SK-N-SH treated with all-trans-retinoic acid at 6 μM for 48 hours (cell line): ENCODE data around the gene RGS10.
"Not testable (repeated sequence)": the region's sequence is repeated elsewhere in the genome, so short reads cannot be mapped to it uniquely, and the experiment has no call there.

Experiments used
- ATAC-seq: fragments of 200-7000 bp; cut with Tn5 transposase; 3 replicates; pipeline ENCODE4 v1.9.1; 2020; ENCODE audit warnings: mild to moderate bottlenecking, moderate library complexity
- BACH2 ChIP-seq: fragments of 250-450 bp; sonication (Bioruptor Pico); IDR thresholded peaks from 2 replicates; pipeline ENCODE4 v1.9.0; 2021; ENCODE audit warnings: mild to moderate bottlenecking, borderline replicate concordance
- CSDC2 ChIP-seq: fragments of 250-450 bp; sonication (Bioruptor Pico); IDR thresholded peaks from 2 replicates; pipeline ENCODE4 v1.5.0; 2020; ENCODE audit warnings: mild to moderate bottlenecking, moderate library complexity
- CSRNP3 ChIP-seq: fragments of 250-450 bp; sonication (Bioruptor Pico); IDR thresholded peaks from 2 replicates; pipeline ENCODE4 v1.5.1; 2021; ENCODE audit warnings: mild to moderate bottlenecking, moderate library complexity
- GLIS3 ChIP-seq: fragments of 250-450 bp; sonication (Bioruptor Pico); IDR thresholded peaks from 2 replicates; pipeline ENCODE4 v1.5.0; 2020; ENCODE audit warnings: mild to moderate bottlenecking, moderate library complexity
- ISL1 ChIP-seq: fragments of 250-450 bp; sonication (Bioruptor Pico); IDR thresholded peaks from 2 replicates; pipeline ENCODE4 v2.1.2; 2022; ENCODE audit warnings: mild to moderate bottlenecking, moderate library complexity
- OSR1 ChIP-seq: fragments of 250-450 bp; sonication (Bioruptor Pico); IDR thresholded peaks from 2 replicates; pipeline ENCODE4 v1.8.0; 2022; ENCODE audit warnings: moderate library complexity, mild to moderate bottlenecking, inconsistent platforms
- POU6F1 ChIP-seq: fragments of 250-450 bp; sonication (Bioruptor Pico); IDR thresholded peaks from 2 replicates; pipeline ENCODE4 v1.8.0; 2021; ENCODE audit warnings: low read depth, mild to moderate bottlenecking, moderate library complexity, borderline replicate concordance
- PPARA ChIP-seq: fragments of 250-450 bp; sonication (Bioruptor Pico); IDR thresholded peaks from 2 replicates; pipeline ENCODE4 v1.5.0; 2020; ENCODE audit warnings: mild to moderate bottlenecking, borderline replicate concordance
- RARB ChIP-seq: fragments of 250-450 bp; sonication (Bioruptor Pico); IDR thresholded peaks from 2 replicates; pipeline ENCODE4 v1.8.0; 2021; ENCODE audit warnings: mild to moderate bottlenecking, moderate library complexity
- SNAI2 ChIP-seq: fragments of 250-450 bp; sonication (Bioruptor Pico); IDR thresholded peaks from 2 replicates; pipeline ENCODE4 v1.5.0; 2020; ENCODE audit warnings: mild to moderate bottlenecking, moderate library complexity
- TCF4 ChIP-seq: fragments of 250-450 bp; sonication (Bioruptor Pico); IDR thresholded peaks from 2 replicates; pipeline ENCODE4 v1.8.0; 2021; ENCODE audit warnings: mild to moderate bottlenecking, moderate library complexity, borderline replicate concordance
- TOX ChIP-seq: fragments of 250-450 bp; sonication (Bioruptor Pico); IDR thresholded peaks from 2 replicates; pipeline ENCODE4 v1.8.0; 2021; ENCODE audit warnings: mild to moderate bottlenecking, moderate library complexity, borderline replicate concordance
- TSHZ2 ChIP-seq: fragments of 250-450 bp; sonication (Bioruptor Pico); IDR thresholded peaks from 2 replicates; pipeline ENCODE4 v1.5.0; 2020; ENCODE audit warnings: mild to moderate bottlenecking, moderate library complexity
- ZC3H10 ChIP-seq: fragments of 250-450 bp; sonication (Bioruptor Pico); IDR thresholded peaks from 2 replicates; pipeline ENCODE4 v1.5.1; 2021; ENCODE audit warnings: mild to moderate bottlenecking, moderate library complexity
- ZFP3 ChIP-seq: fragments of 250-450 bp; sonication (Bioruptor Pico); IDR thresholded peaks from 2 replicates; pipeline ENCODE4 v1.5.0; 2020; ENCODE audit warnings: mild to moderate bottlenecking, moderate library complexity
- ZNF565 ChIP-seq: fragments of 450-650 bp; formaldehyde crosslinking; conservative IDR thresholded peaks from 2 replicates; pipeline ENCODE4 v1.5.0; 2020; ENCODE audit warnings: low read depth, mild to moderate bottlenecking, moderate library complexity
- ZNF70 ChIP-seq: fragments of 450-650 bp; formaldehyde crosslinking; IDR thresholded peaks from 2 replicates; pipeline ENCODE4 v1.5.0; 2020; ENCODE audit warnings: mild to moderate bottlenecking, moderate library complexity
- ZNF8 ChIP-seq: fragments of 450-650 bp; formaldehyde crosslinking; IDR thresholded peaks from 2 replicates; pipeline ENCODE4 v1.5.0; 2020; ENCODE audit warnings: mild to moderate bottlenecking, moderate library complexity

The RGS10 gene

GRCh38 chr10:119575991-119576390, 33.5 kb upstream of the RGS10 start:
- TF ChIP-seq PPARA (no peak), ZNF70 (no peak), SNAI2 (CRISPR knock-in tag) (no peak), TOX (no peak), BACH2 (CRISPR knock-in tag) (no peak), ZC3H10 (CRISPR knock-in tag) (no peak), TCF4 (CRISPR knock-in tag) (no peak), GLIS3 (CRISPR knock-in tag) (no peak), CSDC2 (CRISPR knock-in tag) (no peak), CSRNP3 (CRISPR knock-in tag) (no peak), ZNF565 (CRISPR knock-in tag) (no peak), RARB (CRISPR knock-in tag) (no peak)
- ATAC-seq, result no peak

- TF ChIP-seq RARB (CRISPR knock-in tag), result no peak
- ATAC-seq, result no peak
These were observed 33.0 kb upstream of the RGS10 start for GRCh38 chr10:119575506-119575905.

- TF ChIP-seq ISL1 (no peak), PPARA (no peak), TOX (no peak), RARB (CRISPR knock-in tag) (no peak), SNAI2 (CRISPR knock-in tag) (no peak), POU6F1 (CRISPR knock-in tag) (no peak), GLIS3 (CRISPR knock-in tag) (no peak), ZNF70 (no peak), ZNF565 (CRISPR knock-in tag) (no peak), ZNF8 (CRISPR knock-in tag) (no peak), CSDC2 (CRISPR knock-in tag) (no peak), BACH2 (CRISPR knock-in tag) (no peak), CSRNP3 (CRISPR knock-in tag) (no peak), TSHZ2 (CRISPR knock-in tag) (no peak), OSR1 (CRISPR knock-in tag) (no peak)
- no peak for ATAC-seq
These were observed 25.5 kb upstream of the RGS10 start for GRCh38 chr10:119567978-119568377.

- ATAC-seq, result no peak
These were observed 19.6 kb upstream of the RGS10 start for GRCh38 chr10:119562097-119562496.

GRCh38 chr10:119559511-119559910, 17.0 kb upstream of the RGS10 start:
- ATAC-seq, result not testable (repeated sequence)

More at GRCh38 chr10:119562097-119562496, 19.6 kb upstream of the RGS10 start:
- no peak for TF ChIP-seq ZC3H10 (CRISPR knock-in tag)
- no peak for TF ChIP-seq PPARA
- TF ChIP-seq CSDC2 (CRISPR knock-in tag), result no peak
- no peak for TF ChIP-seq ZNF565 (CRISPR knock-in tag)
- no peak for TF ChIP-seq SNAI2 (CRISPR knock-in tag)
- no peak for TF ChIP-seq ZFP3

- ATAC-seq, result not testable (repeated sequence)
These were observed 13.6 kb upstream of the RGS10 start for GRCh38 chr10:119556081-119556480.
